Measurements from ENCODE around the gene LANCL3.

Gene LANCL3

DNA sequence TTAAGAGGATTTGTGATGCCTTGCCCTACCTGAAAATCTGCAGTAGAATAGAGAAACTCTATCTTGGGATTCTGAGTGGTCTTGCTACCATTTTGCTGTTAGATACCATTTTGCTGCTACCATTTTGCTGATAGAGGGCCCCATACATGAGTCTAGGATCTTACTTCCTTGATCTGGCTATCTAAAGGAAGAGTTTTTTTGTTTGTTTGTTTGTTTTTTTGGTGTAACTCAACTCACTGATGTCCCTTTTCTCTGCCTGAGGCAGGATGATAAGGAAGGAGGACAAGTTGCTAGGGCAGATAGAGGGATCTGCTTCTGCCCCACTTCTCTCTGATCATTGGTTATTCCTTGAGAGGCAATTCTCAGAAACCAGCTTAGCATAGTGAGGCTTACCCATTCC lies 145.1 kb downstream of the LANCL3 start:
- Histone ChIP-seq H3K4me2 (no peak overlapping the region), H3K9me3 (replicated peaks in 1 of 11) (peaks cover 14 to 47% (median 29%) of the 10 kb centered on the region in 11 experiments; a peak in 20 of 22 replicates), H3K4me1 (no peaks in the 10 kb centered on the region), H3K36me3 (no peaks in the 10 kb centered on the region), H4K20me1 (no peaks in the 10 kb centered on the region), H3K27ac (no peak overlapping the region), H3K4me3 (no peak overlapping the region), H3K27me3 (no peaks in the 10 kb centered on the region), H3K9ac (no peak overlapping the region)
- TF ChIP-seq Cebpa-rat (IDR thresholded peaks at IDR 0.05) = no peak

DNA sequence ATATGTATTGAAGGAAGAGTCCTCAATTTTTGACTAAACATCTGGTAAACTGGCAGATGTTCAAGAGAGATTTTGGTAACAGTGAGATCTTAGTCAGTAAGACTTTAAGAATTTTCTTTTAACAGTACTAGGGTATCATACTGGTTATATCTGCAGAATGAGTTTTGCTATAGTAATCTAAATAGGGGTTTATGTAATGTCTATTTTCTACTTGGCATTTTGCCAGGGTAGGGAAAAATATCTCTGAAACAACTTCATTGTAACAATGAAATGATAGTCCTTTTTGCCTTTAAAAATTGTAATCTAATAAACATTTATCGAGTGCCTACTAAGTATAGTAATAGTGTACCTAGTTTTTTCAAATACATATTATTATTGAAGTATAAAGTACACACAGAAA lies 146.2 kb downstream of the LANCL3 start:
- Histone ChIP-seq H3K36me3 (no peaks in the 10 kb centered on the region), H4K20me1 (no peaks in the 10 kb centered on the region), H3K9ac (no peak overlapping the region), H3K27ac (no peak overlapping the region), H3K4me1 (no peaks in the 10 kb centered on the region), H3K9me3 (replicated peaks in 1 of 11) (peaks cover 18 to 58% (median 37%) of the 10 kb centered on the region in 11 experiments; a peak in 21 of 22 replicates), H3K4me3 (no peak overlapping the region), H3K27me3 (no peaks in the 10 kb centered on the region), H3K4me2 (no peak overlapping the region)
- TF ChIP-seq Cebpa-rat (IDR thresholded peaks at IDR 0.05) = no peak

DNA sequence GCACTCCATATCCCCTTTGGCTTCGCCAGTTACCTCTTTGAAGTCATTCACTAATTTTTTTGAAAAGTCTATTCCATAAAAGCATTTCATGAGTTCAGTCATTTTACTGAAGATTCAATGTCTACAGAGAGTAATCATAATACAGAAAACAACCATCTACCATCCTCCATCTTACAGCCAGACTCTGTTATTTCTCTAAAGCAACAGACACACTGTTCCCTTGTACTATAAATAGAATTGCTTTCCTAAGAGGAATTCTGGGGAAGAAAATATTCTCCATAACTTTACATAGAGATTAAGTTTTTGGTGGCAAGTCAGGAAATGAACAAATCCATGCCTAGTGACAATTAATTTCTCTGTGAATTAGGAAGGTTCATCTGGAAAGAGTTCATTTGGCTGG lies 151.1 kb downstream of the LANCL3 start:
- Histone ChIP-seq H3K9ac (no peak overlapping the region), H3K27ac (no peak overlapping the region), H3K4me2 (no peak overlapping the region), H3K27me3 (no peaks in the 10 kb centered on the region), H3K4me1 (peaks cover 0 to 28% (median 14%) of the 10 kb centered on the region in 10 experiments; a peak in 14 of 20 replicates), H3K9me3 (replicated peaks in 1 of 11) (peaks cover 40 to 95% (median 78%) of the 10 kb centered on the region in 11 experiments), H3K36me3 (peaks cover 0 to 5% (median 0%) of the 10 kb centered on the region in 11 experiments; a peak in 1 of 22 replicates), H3K4me3 (no peak overlapping the region), H4K20me1 (no peaks in the 10 kb centered on the region)
- TF ChIP-seq Cebpa-rat (IDR thresholded peaks at IDR 0.05) = no peak

DNA sequence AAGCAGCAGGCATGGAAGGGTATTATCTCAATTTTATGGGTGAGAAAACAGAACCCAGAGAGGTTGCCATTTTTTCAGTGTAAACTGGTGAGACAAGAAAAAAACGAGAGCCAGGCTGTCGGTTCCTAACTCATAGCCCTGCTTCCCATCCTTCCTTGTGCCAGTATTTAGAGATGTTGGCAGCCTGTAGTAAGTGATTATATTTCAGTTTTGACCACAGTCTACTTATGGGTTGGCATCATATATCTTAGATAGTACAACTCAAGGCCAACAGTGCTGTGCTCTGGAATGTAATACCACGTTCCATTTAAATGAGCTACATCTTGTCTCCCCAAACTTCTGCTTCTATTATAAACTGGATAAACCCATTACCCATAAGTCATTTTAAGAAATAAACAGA lies 154.9 kb downstream of the LANCL3 start:
- peaks cover 0 to 41% (median 24%) of the 10 kb centered on the region in 10 experiments; a peak in 14 of 20 replicates for H3K4me1 ChIP-seq
- no peak overlapping the region for H3K9ac ChIP-seq
- H3K27me3 ChIP-seq = no peaks in the 10 kb centered on the region
- peaks cover 0 to 16% (median 0%) of the 10 kb centered on the region in 11 experiments; a peak in 3 of 22 replicates for H3K36me3 ChIP-seq
- no peak for TF ChIP-seq Cebpa-rat (IDR thresholded peaks at IDR 0.05)
- H3K27ac ChIP-seq = peak overlapping the region in 4 of 11 experiments; percentile 4 to 53 (median 35); a peak in 3 of 22 replicates
- H3K9me3 ChIP-seq (replicated peaks in 1 of 11) = peaks cover 37 to 98% (median 79%) of the 10 kb centered on the region in 11 experiments
- H4K20me1 ChIP-seq = no peaks in the 10 kb centered on the region
- peak overlapping the region in 1 of 10 experiments; percentile 15; a peak in 2 of 20 replicates for H3K4me3 ChIP-seq
- peak overlapping the region in 7 of 11 experiments; percentile 11 to 71 (median 36); a peak in 7 of 22 replicates for H3K4me2 ChIP-seq

All from BLaER1 treated with 17β-estradiol and CSF1 and Interleukin-3, amounts not matched to agents 10 nM and 100 nM (cell line).